NCI-H2029 (cell line): ENCODE results near the gene MGLL.
"Not testable (repeated sequence)": the region's sequence is repeated elsewhere in the genome, so short reads cannot be mapped to it uniquely, and the experiment has no call there.

ENCODE experiments used
- DNase-seq: peaks from one replicate; lab custom pipeline; 2025; lab: John Stamatoyannopoulos, UW

Gene MGLL

DNA sequence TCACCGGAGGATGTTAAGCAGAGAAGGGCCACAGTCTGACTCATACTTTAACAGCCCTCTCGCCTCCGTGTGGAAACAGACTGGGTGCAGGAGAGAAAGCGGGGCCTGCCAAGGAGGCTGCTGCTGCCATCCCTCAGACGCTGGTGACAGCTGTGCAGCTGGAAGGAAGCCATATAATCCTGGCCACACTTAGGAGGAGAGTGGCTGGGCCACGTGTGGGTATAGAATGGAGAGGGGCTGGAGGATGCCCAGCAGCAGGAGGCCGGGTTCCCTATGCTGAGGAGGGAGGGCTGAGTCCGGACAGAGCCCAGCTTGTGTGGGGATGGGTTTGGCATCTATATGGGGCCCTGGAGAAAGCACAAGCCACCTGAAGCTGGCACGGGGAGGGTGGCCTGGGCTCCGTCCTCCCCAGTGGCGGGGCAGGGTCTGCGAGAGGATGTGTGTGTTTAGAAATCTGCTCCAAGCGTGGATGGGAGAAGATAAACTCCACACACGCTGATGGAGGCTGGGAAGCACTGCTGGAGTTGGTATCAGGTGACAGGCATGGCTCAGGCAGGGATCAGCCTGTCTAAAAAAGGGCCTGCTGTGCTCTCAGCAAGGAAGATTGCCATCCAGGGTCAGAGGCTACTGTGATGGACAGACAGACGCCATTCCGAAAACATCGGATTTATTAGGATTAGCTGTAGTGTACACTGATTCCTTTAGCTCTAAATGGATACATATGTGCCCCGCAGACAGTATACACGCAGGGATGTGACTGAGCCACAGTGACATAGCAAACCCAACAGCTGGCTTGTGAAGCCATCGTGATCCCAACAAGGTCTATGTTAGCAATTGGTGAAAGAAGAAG is 133.7 kb downstream of the MGLL start:
- peak; percentile 59 for DNase-seq

DNA sequence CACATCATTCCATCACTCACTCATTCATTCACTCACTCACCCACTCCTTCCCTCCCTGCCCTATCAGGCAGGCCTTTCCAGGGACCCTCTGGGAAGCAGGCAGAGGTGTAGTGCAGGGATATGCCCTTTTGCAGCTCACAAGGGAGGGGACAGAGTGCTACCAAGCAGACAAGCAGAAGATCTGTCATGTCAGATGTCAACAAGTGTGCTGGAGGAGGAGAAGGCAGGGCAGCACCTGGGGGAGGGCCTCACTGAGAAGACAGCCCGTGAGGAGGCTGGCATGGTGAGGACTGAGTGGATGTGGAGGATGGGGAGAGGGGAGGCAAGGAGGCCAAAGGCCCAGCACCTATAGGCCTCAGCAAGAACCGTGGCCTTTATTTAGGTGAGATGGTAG is 134.3 kb downstream of the MGLL start:
- DNase-seq = no peak

DNA sequence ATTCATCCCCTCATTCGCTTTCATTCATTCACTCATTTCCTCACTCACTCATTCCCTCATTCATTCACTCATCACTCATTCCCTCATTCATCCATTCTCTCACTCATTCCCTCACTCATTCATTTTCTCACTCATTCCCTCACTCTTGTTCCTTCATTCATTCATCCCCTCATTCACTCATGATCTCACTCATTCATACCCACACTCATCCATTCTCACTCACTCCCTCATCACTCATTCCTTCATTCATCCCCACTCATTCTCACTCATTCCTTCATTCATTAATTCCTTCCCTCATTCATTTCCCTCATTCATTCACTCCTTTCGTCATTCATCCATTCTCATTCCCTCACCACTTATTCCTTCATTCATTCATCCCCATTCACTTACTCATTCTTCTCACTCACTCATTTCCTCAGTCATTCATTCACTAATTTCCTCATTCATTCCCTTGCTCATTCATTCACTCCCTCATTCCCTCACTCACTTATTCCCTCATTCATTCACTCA is 135.0 kb downstream of the MGLL start:
- no peak for DNase-seq

DNA sequence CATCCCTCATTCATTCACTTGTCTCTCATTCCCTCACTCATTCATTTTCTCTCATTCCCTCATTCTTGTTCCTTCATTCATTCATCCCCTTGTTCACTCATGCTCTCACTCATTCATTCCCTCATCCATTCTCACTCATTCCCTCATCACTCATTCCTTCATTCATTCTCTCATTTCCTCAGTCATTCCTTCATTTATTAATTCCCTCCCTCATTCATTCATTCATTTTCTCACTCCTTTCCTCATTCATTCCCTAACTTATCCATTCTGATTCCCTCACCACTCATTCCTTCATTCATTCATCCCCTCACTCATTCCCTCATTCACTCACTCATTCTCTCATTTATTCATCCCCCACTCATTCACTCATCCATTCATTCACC is 135.8 kb downstream of the MGLL start:
- DNase-seq = no peak

DNA sequence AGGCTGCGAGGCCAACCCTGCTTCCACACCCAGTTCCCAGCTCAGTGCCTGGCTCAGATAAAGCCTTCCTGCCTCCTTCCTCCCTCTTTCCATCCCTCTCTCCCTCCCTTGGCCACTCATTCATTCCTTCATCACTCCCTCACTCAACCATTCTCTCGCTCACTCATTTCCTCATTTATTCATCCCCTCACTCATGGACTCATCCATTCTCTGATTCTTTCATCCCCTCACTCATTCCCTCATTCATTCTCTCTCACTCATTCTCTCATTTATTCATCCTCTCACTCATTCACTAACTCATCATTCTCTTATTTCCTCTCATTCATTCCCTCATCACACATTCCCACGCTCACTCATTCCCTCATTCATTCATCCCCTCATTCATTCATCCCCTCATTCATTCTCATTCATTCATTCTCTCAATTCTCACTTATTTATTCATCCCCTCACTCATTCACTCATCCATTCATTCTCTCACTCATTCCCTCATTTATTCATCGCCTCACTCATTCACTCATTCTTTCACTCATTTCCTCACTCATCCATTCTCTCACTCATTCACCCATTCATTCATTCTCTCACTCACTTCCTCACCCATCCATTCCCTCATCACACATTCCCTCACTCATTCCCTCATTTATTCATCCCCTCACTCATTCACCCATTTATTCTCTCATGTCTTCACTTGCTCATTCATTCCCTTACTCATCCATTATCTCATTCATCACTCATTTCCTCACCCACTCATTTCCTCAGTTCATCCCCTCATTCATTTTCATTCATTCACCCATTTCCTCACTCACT is 136.4 kb downstream of the MGLL start:
- no peak for DNase-seq

DNA sequence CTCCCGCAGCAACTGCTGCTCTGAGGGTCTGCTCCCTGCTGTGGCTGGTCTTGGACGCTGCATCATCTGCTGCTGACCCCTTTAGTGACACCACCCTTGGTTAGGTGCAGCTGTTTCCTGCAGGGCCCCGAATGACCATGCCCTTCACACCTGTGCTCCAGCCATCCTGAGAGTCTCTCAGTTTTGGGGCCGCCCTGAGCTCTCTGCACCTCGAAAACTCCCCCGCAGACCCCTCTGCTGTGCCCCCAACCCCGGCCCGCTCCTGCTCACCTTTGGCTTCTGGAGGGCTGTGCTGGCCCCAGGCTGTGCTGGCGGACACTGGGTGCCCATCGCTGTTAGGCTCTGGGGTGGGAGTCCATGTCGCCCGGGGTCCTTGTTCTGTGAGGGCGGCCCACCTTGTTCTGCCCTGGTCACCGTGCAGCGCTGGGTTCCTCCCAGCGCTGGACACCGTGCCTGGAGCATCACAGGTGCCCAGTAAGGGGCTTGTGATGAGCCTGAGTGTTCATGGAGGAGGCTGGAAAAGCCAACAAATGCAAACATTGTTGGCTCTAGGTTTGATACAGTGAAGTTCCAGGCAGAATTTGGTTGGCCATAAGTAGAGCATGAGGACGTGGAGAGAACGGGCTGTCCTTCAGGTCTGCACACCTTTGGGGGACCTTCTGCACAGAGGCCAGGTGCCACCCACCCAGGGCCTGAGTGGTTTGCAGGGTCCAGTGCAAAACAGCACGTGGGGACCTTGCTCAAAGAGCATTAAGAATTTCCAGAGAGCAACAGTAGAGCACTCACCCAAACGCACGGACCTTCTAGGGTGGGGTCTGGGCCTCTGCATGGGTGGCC is 137.2 kb downstream of the MGLL start:
- DNase-seq = no peak

DNA sequence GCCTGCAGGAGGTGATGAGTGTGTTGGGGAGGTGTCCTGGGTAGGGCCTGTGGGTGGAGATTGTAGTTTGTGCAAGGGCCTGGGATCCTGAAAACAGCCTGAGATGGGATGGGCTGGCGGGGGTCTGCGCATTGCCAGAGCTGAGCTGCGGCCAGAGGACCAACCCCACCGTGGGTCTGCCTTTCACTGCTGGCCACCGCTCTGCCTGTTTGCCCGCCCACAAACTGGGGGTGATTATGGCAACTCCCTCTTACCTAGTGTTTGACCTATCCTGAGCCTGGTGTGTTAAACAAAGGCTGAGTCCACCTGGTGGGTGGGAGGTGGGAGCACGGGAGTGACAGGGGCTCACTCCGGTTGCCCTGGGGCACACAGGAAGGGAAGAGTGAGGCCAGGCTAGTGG is 139.8 kb downstream of the MGLL start:
- DNase-seq = no peak

DNA sequence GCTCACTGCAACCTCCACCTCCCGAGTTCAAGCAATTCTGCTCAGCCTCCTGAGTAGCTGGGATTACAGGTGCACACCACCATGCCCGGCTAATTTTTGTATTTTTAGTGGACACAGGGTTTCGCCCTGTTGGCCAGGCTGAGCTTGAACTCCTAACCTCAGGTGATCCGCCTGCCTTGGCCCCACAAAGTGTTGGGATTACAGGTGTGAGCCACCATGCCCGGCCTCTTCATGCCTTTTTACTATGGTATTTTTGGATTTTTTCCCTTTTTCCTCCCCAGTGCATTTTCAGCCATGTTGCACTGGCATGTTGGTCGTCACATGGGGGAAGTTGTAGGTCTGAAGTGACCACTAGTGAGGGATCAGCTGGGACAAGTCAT is 140.2 kb downstream of the MGLL start:
- not testable (repeated sequence) for DNase-seq

DNA sequence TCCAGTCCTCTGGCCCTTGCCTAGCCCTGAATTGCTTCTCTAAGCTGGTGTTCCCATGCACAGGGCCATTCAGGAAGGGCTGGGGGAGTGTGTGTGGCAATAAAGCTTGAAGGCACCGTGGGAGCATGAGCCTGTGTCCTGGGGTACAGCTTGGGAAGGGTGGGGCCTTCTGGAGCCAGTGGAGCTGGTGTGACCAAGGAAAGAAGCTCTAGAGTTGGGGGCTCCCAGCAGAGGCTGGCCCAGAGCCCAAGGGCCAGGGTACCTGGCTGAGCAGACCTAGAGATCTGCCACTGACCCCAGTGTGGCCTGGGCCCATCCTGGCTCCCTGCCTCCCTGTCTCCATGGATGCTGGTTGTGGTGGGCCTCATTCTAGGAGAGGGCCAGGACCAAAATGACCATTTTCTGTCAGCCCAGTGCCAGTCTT is 141.5 kb downstream of the MGLL start:
- DNase-seq = no peak

DNA sequence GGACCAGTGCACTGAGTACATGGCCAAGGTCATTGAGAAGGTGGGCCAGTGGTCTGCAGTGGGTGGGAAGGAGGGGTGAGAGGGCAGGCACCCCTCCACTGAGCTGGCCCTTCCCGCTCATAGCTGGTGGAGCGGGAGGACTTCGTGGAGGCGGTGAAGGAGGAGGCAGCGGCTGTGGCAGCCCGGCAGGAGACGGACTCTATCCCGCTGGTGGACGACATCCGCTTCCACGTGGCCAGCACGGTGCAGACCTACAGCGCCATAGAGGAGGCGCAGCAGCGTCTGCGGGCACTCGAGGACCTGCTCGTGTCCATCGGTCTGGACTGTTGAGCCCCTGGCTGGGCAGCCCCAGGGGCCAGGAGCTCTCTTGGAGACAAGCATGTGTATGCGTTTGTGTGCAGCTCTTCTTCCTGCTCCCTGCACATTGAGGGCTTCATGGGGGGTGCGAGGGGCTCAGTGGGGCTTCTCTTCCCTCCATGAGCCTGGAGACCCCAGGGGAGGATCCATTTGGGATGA is 142.1 kb downstream of the MGLL start:
- DNase-seq = no peak

DNA sequence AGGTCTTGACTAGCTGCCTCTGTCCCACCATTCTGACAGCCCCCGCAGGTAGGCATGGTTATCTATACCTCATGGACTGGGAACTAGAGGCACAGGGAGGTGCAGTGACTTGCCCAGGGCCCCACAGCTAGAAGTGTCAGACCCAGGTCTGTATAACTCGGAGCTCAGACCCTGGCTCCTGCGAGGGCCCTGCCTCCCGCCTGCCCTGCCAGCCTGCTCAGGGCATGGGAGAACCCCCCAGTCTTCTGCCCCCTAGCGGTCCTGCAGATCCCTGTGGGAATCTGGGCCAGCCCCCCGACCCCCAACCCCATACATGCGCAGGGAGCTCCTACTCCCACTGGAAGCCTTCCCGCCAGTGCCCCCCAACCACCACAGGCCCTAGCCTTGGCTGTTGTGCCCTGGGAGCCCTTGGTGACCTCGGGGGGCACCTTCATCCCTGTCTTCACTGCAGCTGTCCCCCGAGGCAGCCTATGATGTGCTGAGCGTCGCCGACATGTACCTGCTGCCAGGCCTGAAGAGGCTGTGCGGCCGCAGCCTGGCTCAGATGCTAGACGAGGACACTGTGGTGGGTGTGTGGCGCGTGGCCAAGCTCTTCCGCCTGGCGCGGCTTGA is 142.7 kb downstream of the MGLL start:
- DNase-seq = no peak

DNA sequence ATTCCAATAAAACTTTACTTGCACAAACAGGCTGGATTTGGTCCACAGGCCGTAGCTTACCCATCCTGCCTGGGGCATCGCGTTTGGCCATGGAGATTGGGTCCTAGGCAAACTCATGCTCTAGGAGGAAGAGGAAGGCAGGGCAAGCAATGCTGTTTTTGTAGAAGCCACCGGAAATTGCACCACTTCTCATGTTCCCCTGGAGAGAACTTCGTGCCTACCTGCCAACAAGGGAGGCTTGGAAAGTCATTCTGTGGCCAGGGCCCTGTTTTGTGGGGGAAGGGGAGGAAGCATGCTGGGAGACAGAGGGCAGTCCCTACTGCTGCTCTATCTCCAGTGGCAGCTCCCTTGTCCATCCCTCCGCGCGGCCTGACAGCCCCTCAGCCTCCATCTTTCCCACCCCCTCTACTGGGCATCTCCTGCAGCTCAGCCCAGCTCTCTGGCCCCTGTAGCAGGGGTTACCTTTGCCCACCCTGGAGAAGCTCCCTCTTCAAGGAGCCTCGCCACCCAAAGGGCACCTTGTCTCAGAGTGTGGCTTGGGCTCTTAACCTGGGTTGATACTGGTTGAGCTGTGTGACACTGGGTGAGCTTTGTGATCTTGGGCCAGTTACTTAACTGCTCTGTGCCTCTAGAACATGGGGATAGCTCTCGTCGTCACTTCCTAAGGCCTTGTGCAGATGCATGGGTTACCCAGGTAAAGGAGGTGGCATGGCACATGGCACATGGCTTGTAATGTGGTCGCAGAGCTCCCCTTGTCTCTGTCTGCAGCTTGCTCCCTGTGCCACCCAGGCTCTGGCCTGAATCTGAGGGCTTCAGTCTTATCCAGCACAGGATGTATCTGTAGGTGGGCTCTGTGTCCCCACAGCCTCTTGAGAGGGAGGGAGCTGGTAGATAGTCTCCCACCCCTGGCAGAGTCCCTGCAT is 143.4 kb downstream of the MGLL start:
- DNase-seq = no peak

DNA sequence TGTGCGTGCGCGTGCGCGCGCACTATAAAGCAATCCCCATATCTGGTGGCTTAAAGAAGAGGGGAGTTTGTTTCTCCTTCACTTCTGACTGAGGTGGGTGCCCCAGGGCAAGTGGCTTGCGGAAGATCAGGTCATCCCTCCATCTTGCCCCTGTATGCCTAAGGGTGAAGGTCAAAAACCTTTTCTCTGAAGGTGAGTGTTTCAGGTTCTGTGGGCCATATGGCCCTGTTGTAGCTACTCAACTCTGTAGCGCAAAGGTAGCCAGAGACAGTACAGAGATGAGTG is 144.1 kb downstream of the MGLL start:
- DNase-seq = no peak

DNA sequence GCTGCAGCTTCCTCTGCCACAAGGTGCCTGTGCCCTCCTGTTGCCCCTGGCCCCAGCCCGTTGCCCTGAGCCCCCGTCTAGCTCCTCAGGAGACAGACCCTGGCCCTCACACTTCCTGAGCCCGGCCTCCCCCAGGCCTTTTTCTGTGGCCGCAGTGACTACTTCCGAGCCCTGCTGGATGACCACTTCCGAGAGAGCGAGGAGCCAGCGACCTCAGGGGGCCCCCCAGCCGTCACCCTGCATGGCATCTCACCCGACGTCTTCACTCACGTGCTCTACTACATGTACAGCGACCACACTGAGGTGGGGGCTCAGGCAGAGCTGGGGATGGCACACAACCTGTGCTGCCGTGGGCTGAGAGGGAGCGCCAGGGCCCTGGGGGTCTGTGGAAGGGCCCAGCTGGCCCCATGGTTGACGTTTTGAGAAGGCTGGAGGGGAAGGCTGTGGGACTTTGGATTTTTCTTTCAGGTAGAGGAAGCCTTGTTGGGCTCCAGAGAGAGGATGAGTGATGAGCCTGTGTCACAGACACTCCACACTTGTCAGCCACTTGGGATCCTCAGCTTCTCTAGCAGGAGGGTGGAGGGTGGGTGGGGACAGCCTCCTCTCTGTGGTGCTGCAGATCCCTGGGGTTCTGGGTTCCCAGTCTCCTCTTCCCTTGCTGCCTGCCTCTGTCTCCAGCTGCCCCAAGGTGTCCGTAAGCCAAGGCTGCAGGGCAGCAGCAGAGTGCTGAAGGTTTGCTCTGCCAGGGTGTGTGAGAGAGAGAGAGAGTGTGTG is 144.6 kb downstream of the MGLL start:
- DNase-seq = no peak

DNA sequence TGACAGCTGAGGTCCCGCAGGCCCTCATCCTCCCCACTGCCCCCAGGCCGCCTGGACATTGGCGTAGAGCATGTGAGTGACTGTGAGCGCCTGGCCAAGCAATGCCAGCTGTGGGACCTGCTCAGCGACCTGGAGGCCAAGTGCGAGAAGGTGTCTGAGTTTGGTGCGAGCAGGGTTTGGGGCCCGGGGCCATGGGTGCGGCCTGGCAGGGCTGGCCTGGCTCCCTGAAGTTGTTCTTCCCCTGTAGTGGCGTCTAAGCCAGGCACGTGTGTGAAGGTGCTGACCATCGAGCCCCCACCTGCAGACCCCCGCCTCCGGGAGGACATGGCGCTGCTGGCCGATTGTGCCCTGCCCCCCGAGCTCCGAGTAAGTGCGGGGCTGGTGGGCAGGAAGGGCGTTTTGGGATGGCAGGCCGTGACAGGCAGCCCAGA is 145.4 kb downstream of the MGLL start:
- no peak for DNase-seq

DNA sequence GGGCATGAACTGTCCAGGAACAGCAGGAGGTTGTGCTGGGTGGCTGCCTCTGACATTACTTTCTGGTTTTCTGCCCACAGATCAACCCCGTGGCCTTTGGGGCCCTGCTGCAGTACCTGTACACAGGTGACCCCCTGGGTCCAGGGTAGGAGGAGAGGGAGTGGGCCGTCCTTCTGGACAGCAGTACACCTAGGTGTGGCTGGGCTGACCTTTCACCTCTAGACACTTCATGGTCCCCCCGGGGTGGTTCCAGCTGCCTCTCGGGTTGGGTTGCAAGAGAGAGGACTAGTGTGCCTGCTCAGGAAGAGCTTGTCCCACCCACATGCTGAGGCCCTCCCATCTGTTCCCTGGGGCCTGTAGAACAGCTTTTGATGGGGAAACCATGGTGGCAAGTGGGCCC is 145.9 kb downstream of the MGLL start:
- no peak for DNase-seq

DNA sequence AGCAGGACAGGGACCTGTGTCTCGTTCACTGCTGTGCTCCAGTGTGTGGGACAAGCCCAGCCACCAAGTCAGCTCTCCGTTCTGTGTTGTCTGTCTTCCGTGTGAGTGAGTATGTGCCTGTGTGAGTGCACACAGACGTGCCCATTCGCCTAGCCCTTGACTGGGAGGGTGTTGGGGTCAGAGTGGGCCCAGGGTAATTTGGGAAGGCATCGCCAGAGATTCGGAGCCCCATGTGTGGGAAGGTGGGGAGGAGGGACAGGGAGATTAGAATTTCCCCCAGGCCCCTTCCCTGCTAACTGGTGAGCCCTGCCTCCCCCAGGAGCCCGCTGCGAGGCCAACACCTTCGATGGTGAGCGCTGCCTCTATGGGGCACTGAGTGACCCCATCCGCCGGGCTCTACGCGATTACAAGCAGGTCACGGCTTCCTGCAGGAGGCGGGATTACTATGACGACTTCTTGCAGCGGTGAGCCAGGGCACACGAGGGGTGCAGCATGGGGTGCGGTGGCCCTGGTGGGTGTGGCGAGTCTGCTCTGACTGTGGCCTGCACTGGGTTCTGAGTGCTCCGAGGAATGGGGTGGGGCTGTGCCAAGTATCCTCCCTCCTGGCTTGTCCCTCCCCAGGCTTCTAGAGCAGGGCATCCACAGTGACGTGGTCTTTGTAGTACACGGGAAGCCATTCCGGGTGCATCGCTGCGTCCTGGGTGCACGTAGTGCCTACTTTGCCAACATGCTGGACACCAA is 146.5 kb downstream of the MGLL start:
- no peak for DNase-seq

DNA sequence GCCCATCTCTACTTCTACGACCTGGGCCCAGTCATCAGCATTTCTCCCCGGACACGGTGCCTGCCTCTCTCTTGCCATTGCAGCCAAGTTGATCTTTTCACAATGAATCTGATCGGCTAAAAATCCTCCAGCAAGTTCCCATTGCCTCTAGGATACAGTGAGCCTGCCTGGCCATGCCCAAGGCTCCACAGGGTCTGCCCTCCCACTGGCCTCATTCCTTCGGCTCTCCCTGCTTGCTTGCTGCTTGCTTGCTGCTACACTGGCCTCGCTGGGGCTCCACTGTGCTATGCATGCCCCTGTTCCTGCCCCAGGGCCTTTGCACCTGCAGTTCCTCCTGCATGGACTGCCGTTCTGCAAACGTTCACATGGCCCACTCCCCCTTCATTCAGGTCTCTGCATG is 147.5 kb downstream of the MGLL start:
- no peak for DNase-seq

DNA sequence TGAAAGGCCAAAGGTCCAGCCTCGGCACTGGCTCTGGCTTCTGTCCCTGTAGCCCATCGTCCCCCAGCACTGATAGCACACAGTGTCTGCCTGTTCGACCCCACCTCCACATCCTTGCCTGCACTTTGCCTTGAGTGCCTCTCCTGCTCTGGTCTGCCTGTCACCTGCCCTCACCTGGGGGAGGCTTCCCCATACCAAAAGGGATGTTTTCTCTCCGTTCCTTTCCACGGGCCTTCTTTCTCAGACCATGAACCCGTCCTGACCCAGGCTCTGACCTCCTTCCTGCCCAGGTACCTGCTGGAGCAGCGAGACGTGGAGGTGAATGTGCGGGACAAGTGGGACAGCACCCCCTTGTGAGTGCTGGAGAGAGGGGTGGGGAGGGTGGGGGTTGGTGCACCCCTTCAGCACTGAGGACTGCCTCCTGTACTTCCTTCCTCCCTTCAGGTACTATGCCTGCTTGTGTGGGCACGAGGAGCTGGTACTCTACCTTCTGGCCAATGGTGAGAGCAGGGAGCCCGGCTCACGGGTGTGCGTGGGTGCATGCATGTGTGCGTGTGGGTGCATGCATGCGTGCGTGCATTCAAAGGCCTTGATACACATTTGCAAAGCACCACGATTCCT is 148.1 kb downstream of the MGLL start:
- DNase-seq = no peak
